Gastrocnemius medialis (tissue), 4 donors: ENCODE results near the gene SLC22A2. TPM values are rescaled to one million over a fixed set of nuclear protein-coding genes. Genes with fewer than 3 reads are reported as not detected.

Experiments
- ATAC-seq, 2 donors: fragments of 150-250 bp; one replicate each; pipeline ENCODE4 v1.9.1; 2016
- DNase-seq, 2 donors: peaks; one replicate each; pipeline ENCODE4 v3.0.0-alpha.2; 2019
- H3K27ac ChIP-seq, 4 donors: fragments of 200-600 bp; sonication (generic); 1 replicate in 1 of 4; 2 replicates in 3 of 4; pipeline ENCODE4 v1.5.1; 2016 to 2018; ENCODE audit warnings: mild to moderate bottlenecking in 2 of 4, moderate library complexity in 1 of 4
- H3K27me3 ChIP-seq, 3 donors: fragments of 200-600 bp; sonication (generic) in 2 of 3; 1 replicate in 1 of 3; 2 replicates in 2 of 3; pipeline versions ENCODE4 v1.5.1 to v1.6.0; 2016 to 2019; ENCODE audit warnings: mild to moderate bottlenecking in 1 of 3, moderate library complexity in 1 of 3
- H3K36me3 ChIP-seq, 2 donors: fragments of 200-600 bp; sonication (generic) in 1 of 2; one replicate each; pipeline ENCODE4 v1.5.1; 2017 to 2018
- H3K4me1 ChIP-seq, 2 donors: fragments of 200-600 bp; sonication (generic) in 1 of 2; one replicate each; pipeline ENCODE4 v1.5.1; 2016 to 2017; ENCODE audit warnings: mild to moderate bottlenecking in 2 of 2
- H3K4me3 ChIP-seq, 4 donors: fragments of 200-600 bp; sonication (generic) in 3 of 4; 1 replicate in 1 of 4; 2 replicates in 3 of 4; pipeline ENCODE4 v1.5.1; 2016 to 2019; ENCODE audit warnings: mild to moderate bottlenecking in 2 of 4
- H3K9me3 ChIP-seq, 3 donors: fragments of 200-600 bp; sonication (generic) in 2 of 3; 1 replicate in 1 of 3; 2 replicates in 2 of 3; pipeline ENCODE4 v1.5.1; 2016 to 2019
- CTCF ChIP-seq, 5 experiments: fragments of 450-650 bp in 3 of 5; fragments of 200-600 bp in 2 of 5; sonication (generic) in 2 of 5; IDR thresholded peaks in 4 of 5; conservative IDR thresholded peaks in 1 of 5; 1 replicate in 4 of 5; 2 replicates in 1 of 5; pipeline ENCODE4 v1.5.1; 2016 to 2019; ENCODE audit warnings: antibody characterized with exemption in 5 of 5, mild to moderate bottlenecking in 3 of 5, moderate library complexity in 3 of 5
- POLR2A ChIP-seq, 2 donors: fragments of 450-650 bp; IDR thresholded peaks; one replicate each; pipeline ENCODE4 v1.6.1; 2017; ENCODE audit warnings: antibody characterized with exemption in 2 of 2, mild to moderate bottlenecking in 2 of 2, moderate library complexity in 2 of 2
- in situ Hi-C, 4 donors: fragments of 200-750 bp; cut with MboI; loops; one replicate each; pipeline versions ENCODE4 v1.15.0 to v1.8.0; 2017; ENCODE audit warnings: low sequenced_read_pairs in 4 of 4
- intact Hi-C: fragments of 100-400 bp; cut with DNase I; formaldehyde crosslinking; loops from one replicate; pipeline ENCODE4 v1.15.1; 2023; ENCODE audit warnings: low total_unique reads
- total RNA-seq, 4 donors: library from RNA; depleted of rRNA; stranded (reverse); fragments of >200 nt; gene quantifications; one replicate each; pipeline versions ENCODE4 v1.1.0 to v1.2.3, GENCODE V29; 2016

The SLC22A2 gene
- total RNA-seq, 4 donors from 2014 or later: not detected

- no peak overlapping the region for H3K4me3 ChIP-seq
- H3K4me1 ChIP-seq: peaks cover 12% of the 10 kb centered on the region in 2 donors
- no peaks in the 10 kb centered on the region for H3K27me3 ChIP-seq
- intact Hi-C loops (no loop called here), in situ Hi-C loops (no loop called here)
- TF ChIP-seq CTCF (IDR thresholded peaks at IDR 0.05 in 4 of 5, conservative IDR thresholded peaks at IDR 0.05 in 1 of 5): no peak
- TF ChIP-seq POLR2A (IDR thresholded peaks at IDR 0.05): no peak
- ATAC-seq (no peak), DNase-seq (no peak)
- H3K36me3 ChIP-seq: no peaks in the 10 kb centered on the region
- no peaks in the 10 kb centered on the region for H3K9me3 ChIP-seq
- H3K27ac ChIP-seq: no peak overlapping the region
Observed at GRCh38 chr6:160269023-160269521, 10.5 kb upstream of the SLC22A2 start.

- Histone ChIP-seq H3K36me3 (no peaks in the 10 kb centered on the region), H3K4me1 (no peaks in the 10 kb centered on the region), H3K4me3 (no peak overlapping the region), H3K27ac (no peak overlapping the region), H3K9me3 (no peaks in the 10 kb centered on the region), H3K27me3 (no peaks in the 10 kb centered on the region)
- ATAC-seq: no peak
- TF ChIP-seq CTCF (IDR thresholded peaks at IDR 0.05 in 4 of 5, conservative IDR thresholded peaks at IDR 0.05 in 1 of 5): no peak
- no peak for TF ChIP-seq POLR2A (IDR thresholded peaks at IDR 0.05)
- DNase-seq: no peak
- in situ Hi-C loops: no loop called here
- intact Hi-C loops: no loop called here
Observed at GRCh38 chr6:160267102-160267501, 8.5 kb upstream of the SLC22A2 start.

- intact Hi-C loops: no loop called here
- DNase-seq: no peak
- no peak overlapping the region for H3K27ac ChIP-seq
- no peak for ATAC-seq
- H3K36me3 ChIP-seq: no peaks in the 10 kb centered on the region
- H3K27me3 ChIP-seq: no peaks in the 10 kb centered on the region
- no peak overlapping the region for H3K4me3 ChIP-seq
- no peaks in the 10 kb centered on the region for H3K4me1 ChIP-seq
- in situ Hi-C loops: no loop called here
- H3K9me3 ChIP-seq: no peaks in the 10 kb centered on the region
- TF ChIP-seq POLR2A (IDR thresholded peaks at IDR 0.05) (no peak), CTCF (IDR thresholded peaks at IDR 0.05 in 4 of 5, conservative IDR thresholded peaks at IDR 0.05 in 1 of 5) (no peak)
Observed at GRCh38 chr6:160265869-160266476, 7.4 kb upstream of the SLC22A2 start.

GRCh38 chr6:160264061-160264612 lies 5.5 kb upstream of the SLC22A2 start:
- Histone ChIP-seq H3K27me3 (no peaks in the 10 kb centered on the region), H3K9me3 (no peaks in the 10 kb centered on the region), H3K36me3 (no peaks in the 10 kb centered on the region), H3K27ac (no peak overlapping the region), H3K4me3 (no peak overlapping the region), H3K4me1 (no peaks in the 10 kb centered on the region)
- no peak for DNase-seq
- ATAC-seq: no peak
- in situ Hi-C loops: no loop called here
- intact Hi-C loops: no loop called here
- TF ChIP-seq CTCF (IDR thresholded peaks at IDR 0.05 in 4 of 5, conservative IDR thresholded peaks at IDR 0.05 in 1 of 5) (no peak), POLR2A (IDR thresholded peaks at IDR 0.05) (no peak)
